GM10266 (cell line): ENCODE data around the gene PTGFRN.

Experiments used
- DNase-seq: peaks from one replicate; pipeline ENCODE4 v3.0.0; 2012; ENCODE audit errors: extremely low spot score
- TF ChIP-seq, protein P1 (sequence below): IDR thresholded peaks from 2 replicates; pipeline ENCODE4 v1.5.1; 2012; ENCODE audit warnings: mild to moderate bottlenecking, low read depth; ENCODE audit not compliant: control insufficient read depth, insufficient read depth; ENCODE audit errors: missing control alignments

PTGFRN gene

DNA sequence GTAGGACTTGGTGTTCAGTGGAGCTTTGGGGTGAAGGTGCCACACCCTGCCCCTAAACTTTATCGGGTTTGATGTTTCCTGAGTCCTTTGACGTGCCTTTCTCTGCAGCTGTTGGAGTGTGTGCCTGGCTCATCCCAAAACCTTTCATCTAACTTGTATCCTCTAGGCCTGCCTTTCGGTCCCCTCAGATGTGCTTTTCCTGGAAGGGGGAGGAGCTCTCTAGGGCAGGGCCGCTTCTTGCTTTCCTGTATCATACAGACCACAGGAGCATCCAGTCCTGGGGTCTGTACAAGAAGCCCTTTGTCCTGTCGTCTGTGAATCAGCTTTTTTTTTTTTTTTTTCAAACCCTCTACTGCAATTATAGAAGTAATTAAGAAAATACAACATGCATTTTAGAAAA is 35.7 kb downstream of the PTGFRN start:
- TF ChIP-seq, protein P1, sequence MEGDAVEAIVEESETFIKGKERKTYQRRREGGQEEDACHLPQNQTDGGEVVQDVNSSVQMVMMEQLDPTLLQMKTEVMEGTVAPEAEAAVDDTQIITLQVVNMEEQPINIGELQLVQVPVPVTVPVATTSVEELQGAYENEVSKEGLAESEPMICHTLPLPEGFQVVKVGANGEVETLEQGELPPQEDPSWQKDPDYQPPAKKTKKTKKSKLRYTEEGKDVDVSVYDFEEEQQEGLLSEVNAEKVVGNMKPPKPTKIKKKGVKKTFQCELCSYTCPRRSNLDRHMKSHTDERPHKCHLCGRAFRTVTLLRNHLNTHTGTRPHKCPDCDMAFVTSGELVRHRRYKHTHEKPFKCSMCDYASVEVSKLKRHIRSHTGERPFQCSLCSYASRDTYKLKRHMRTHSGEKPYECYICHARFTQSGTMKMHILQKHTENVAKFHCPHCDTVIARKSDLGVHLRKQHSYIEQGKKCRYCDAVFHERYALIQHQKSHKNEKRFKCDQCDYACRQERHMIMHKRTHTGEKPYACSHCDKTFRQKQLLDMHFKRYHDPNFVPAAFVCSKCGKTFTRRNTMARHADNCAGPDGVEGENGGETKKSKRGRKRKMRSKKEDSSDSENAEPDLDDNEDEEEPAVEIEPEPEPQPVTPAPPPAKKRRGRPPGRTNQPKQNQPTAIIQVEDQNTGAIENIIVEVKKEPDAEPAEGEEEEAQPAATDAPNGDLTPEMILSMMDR = no peak
- DNase-seq = no peak

DNA sequence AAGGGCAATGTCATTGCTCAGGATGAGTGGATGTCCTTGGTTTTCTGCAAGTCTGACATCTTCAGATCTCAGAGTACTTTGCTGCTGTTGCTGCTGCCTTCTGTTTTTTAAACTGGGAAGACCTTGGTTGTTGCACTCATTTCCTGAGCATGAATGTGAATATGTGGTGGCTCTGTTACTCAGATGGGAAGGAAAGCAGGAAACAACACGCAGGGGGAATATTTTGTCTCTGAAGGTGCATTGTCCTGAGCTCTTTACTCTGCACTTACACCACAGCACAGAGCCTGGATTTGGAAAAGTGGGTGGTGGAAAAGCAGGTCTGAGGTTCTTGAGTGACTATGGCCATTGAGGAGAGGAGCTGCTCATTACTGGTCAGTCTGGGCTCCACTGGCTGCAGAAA is 36.3 kb downstream of the PTGFRN start:
- TF ChIP-seq, protein P1 = no peak
- no peak for DNase-seq

DNA sequence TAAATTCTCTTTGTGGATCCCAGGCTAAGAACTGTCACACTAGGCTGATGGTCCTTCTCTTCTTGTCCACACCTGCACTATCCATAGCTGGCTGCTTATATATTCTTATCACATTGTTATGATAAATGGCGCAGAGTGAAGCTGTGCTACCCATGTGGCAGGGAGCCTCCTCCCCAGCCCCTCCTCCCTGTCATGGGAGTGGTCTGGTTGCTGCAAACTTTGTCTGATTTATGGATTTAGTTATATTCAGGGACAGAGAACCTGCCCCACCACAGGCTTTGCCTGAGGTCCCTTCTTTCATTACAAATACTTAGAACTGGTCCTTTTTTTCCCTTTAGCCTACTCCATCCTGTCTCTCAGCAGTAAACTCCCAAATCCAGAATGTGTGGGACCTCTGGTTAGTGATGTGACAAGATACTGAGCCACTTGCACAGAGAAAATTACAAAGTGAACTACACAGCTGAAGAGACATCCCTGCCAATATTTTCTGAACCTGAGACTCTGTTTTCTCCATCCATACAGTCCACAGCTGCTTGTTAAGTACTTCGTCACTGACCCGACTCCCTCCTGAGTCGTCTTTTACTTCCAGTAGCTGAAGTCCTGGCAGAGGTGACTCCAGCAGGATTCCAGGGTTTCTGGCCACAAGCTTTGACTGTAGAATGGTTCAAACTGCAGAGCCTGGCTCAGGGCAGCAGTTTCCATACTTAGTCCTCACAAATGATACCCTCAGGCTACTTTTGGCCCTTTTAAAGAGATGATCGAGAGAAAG is 37.6 kb downstream of the PTGFRN start:
- no peak for DNase-seq
- TF ChIP-seq, protein P1 = no peak

DNA sequence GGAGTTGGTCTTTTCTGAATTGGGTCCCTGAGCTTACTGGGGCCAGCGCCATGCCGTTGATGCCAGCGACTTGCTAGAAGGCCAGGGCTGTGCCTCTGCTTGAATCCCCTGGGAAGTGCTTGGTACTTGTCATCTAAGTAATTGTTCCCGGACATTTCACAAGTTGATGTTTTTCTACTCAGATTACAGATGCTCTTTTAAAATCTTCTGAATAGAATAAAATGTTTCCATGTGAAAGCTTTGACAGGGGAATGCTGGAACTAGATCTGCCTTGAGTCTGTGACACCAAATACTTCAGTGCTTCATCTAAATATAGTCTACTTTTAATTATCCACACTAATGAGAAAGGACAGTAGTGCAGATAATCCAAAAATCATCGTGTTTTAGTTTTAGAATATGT is 38.3 kb downstream of the PTGFRN start:
- no peak for DNase-seq
- TF ChIP-seq, protein P1 = no peak

DNA sequence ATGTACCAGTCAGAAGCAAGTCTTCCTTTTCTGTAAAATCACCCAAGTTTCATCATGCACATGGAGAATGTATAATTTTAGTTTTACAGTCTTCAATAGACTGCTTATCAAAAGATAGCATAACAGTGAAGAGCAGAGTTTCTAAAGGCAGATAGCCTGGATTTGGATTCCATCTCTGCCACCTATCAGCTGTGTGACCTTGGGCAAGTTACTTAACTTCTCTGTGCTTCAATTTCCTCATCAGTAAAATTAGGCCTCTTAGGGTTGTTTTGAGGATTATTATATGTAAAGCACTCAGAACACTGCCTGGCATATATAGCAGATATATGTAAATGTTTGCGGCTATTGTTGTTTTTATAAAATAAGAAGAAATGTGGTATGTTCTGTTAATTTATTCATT is 38.9 kb downstream of the PTGFRN start:
- DNase-seq = no peak
- TF ChIP-seq, protein P1 = no peak

DNA sequence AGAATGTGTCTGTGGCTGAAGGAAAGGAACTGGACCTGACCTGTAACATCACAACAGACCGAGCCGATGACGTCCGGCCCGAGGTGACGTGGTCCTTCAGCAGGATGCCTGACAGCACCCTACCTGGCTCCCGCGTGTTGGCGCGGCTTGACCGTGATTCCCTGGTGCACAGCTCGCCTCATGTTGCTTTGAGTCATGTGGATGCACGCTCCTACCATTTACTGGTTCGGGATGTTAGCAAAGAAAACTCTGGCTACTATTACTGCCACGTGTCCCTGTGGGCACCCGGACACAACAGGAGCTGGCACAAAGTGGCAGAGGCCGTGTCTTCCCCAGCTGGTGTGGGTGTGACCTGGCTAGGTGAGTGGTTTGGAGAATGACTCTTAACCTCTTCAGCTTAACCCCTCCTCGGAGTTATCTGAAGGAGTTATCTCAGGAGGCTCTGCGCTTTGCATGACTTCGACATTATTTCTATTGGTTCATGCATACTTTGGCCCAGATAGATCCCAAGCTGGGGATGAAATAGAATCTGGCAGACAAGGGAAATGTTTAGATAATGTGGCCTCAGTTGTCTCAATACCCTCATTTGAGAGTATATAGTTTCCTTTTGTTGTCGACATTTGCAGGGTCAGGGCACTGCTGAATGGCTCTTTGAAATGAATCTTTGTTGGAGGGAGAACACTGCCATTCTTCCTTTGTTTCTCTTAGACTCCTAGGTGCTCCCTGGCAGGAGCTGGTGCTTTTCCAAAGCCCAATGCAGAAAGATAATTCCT is 39.7 kb downstream of the PTGFRN start:
- no peak for DNase-seq
- TF ChIP-seq, protein P1 = no peak
